ENCODE measurements around the gene CPLX3. TPM values are rescaled to one million over a fixed set of nuclear protein-coding genes. Genes with fewer than 3 reads are reported as not detected.
A peak's percentile ranks its signal among the peaks of the same experiment; 100 is the strongest.

Gene CPLX3
- total RNA-seq, 1 donor from 2014 or later = not detected

DNA sequence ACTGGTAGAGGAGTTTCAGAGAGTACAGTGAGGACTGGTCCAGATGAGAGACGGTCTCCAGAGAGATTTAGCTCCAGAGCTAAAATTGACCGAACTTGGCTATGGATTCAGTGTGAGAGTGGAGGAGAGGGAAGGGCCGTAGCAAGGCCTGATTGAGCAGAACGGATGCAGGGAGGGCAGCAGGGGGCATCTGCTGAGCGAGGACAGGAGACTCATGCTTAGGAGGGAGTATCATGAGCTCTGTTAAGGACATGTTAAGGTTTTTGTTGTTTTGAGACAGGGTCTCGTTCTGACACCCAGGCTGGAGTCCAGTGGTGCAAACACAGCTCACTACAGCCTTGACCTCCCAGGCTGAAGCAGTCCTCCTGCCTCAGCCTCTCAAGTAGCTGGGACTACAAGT is 21.5 kb upstream of the CPLX3 start:
- peaks cover 3% of the 10 kb centered on the region for H3K4me1 Mint-ChIP-seq
- H3K27ac Mint-ChIP-seq (ENCODE audit: unreplicated experiment) = no peak overlapping the region
- peaks cover 3% of the 10 kb centered on the region for H3K27me3 Mint-ChIP-seq (ENCODE audit: low read depth)

DNA sequence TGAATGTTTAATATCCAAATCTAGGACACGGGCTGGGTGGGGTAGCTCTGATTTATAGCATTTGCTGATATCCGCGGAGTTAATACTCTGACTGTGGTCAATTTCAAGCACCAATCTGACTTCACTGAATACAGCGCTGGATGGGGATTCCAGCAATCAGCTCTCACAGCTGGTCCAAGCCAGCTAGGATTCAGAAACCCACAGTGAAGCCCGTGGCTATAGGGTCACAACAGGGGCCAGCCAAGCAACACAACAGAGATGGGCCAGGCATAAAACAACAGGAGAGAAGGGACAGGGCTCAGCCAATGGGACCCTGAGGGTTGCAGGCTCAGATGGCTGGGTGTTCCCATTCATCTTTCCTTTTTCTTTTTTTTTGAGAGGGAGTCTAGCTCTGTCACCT is 19.1 kb upstream of the CPLX3 start:
- H3K27ac Mint-ChIP-seq (ENCODE audit: unreplicated experiment) = no peak overlapping the region

More for the DNA sequence above, 21.5 kb upstream of the CPLX3 start:
- DNase-seq (ENCODE audit: low read depth, low spot score) = no peak
- H3K9me3 Mint-ChIP-seq = no peaks in the 10 kb centered on the region
- peaks cover 5% of the 10 kb centered on the region for H3K36me3 Mint-ChIP-seq (ENCODE audit: low read depth)
- H3K4me3 Mint-ChIP-seq = no peak overlapping the region
- TF ChIP-seq, protein P1, sequence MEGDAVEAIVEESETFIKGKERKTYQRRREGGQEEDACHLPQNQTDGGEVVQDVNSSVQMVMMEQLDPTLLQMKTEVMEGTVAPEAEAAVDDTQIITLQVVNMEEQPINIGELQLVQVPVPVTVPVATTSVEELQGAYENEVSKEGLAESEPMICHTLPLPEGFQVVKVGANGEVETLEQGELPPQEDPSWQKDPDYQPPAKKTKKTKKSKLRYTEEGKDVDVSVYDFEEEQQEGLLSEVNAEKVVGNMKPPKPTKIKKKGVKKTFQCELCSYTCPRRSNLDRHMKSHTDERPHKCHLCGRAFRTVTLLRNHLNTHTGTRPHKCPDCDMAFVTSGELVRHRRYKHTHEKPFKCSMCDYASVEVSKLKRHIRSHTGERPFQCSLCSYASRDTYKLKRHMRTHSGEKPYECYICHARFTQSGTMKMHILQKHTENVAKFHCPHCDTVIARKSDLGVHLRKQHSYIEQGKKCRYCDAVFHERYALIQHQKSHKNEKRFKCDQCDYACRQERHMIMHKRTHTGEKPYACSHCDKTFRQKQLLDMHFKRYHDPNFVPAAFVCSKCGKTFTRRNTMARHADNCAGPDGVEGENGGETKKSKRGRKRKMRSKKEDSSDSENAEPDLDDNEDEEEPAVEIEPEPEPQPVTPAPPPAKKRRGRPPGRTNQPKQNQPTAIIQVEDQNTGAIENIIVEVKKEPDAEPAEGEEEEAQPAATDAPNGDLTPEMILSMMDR (conservative IDR thresholded peaks at IDR 0.05) = no peak

DNA sequence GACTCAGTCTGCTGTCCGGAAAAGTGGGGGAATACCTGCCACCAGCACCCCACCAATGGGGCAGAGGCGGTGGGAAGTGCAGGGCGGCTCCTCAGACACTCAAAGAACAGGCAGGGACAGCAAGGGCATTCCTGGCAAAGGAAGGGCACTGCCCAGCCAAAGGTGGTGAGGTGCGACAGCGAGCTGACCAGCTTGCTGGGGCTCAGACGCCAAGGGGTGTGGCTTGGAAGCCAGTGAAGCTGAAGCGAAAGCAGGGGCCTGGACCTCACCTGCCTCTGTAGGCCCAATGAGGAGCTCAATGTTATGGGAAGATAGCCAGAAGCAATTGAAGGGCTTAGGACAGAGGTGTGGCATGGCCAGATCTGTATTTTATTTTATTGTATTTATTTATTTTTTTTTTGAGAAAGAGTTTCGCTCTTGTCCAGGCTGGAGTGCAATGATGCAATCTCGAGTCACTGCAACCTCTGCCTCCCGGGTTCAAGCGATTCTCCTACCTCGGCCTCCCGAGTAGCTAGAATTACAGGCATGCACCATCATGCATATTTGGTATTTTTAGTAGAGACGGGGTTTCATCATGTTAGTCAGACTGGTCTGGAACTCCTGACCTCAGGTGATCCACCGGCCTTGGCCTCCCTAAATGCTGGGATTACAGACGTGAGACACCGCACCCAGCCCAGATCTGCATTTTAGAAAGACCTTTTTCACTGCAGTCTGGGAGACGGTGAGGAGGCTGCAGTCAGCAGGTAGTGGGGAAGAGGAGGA is 18.2 kb upstream of the CPLX3 start:
- no peaks in the 10 kb centered on the region for H3K9me3 Mint-ChIP-seq
- TF ChIP-seq, protein P1 (conservative IDR thresholded peaks at IDR 0.05) = no peak
- peaks cover 3% of the 10 kb centered on the region for H3K4me1 Mint-ChIP-seq
- no peak overlapping the region for H3K27ac Mint-ChIP-seq (ENCODE audit: unreplicated experiment)
- H3K4me3 Mint-ChIP-seq = no peak overlapping the region
- H3K36me3 Mint-ChIP-seq (ENCODE audit: low read depth) = peaks cover 5% of the 10 kb centered on the region
- DNase-seq (ENCODE audit: low read depth, low spot score) = no peak
- H3K27me3 Mint-ChIP-seq (ENCODE audit: low read depth) = peaks cover 3% of the 10 kb centered on the region

More for the DNA sequence above, 19.1 kb upstream of the CPLX3 start:
- Mint-ChIP-seq H3K4me3 (no peak overlapping the region), H3K9me3 (no peaks in the 10 kb centered on the region), H3K4me1 (peaks cover 3% of the 10 kb centered on the region), H3K36me3 (ENCODE audit: low read depth) (peaks cover 5% of the 10 kb centered on the region), H3K27me3 (ENCODE audit: low read depth) (peaks cover 3% of the 10 kb centered on the region)
- DNase-seq (ENCODE audit: low read depth, low spot score) = no peak
- TF ChIP-seq, protein P1 (conservative IDR thresholded peaks at IDR 0.05) = no peak

DNA sequence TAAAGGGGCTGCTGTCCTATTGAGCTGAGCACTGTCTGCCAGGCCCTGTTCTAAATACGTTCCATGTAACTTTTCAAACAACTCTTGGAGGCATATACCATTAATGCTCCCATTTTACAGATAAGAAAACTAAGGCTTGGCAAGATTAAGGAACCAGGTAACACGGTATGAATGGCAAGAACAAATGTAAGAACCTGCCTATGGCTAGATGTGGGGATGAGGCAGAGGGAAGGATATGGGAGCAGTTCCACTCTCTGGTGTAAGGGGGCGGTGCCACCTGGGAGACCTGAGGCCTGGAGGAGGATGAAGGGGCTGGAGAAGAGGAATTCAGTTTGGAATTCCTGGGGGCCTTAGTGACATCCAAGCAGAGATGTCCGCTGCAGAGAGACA is 17.6 kb upstream of the CPLX3 start:
- Mint-ChIP-seq H3K36me3 (ENCODE audit: low read depth) (peaks cover 5% of the 10 kb centered on the region), H3K4me1 (peaks cover 3% of the 10 kb centered on the region), H3K27me3 (ENCODE audit: low read depth) (peaks cover 3% of the 10 kb centered on the region), H3K27ac (ENCODE audit: unreplicated experiment) (no peak overlapping the region), H3K9me3 (no peaks in the 10 kb centered on the region), H3K4me3 (no peak overlapping the region)
- TF ChIP-seq, protein P1 (conservative IDR thresholded peaks at IDR 0.05) = peak; percentile 22
- DNase-seq (ENCODE audit: low read depth, low spot score) = no peak

DNA sequence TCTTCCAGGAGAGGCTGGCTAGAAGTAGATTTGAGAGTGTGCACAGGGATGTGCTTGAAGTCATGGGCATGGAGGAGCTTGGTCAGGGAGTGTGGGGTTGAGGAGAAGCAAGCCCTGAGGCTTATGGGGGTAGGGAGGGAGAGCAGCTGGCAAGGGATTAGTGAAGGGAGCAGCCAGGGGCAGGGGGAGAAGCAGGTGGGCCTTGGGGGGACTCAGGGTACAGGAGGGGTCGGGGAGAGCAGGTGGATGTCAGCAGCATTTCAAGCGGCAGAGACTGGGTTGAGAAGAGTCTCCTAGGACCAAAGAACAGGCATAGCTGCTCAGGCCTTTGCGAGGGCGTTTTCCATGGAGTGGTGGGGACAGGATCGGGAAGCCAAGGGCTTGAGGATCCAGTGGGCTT is 17.2 kb upstream of the CPLX3 start:
- Mint-ChIP-seq H3K36me3 (ENCODE audit: low read depth) (peaks cover 1% of the 10 kb centered on the region), H3K27me3 (ENCODE audit: low read depth) (peaks cover 3% of the 10 kb centered on the region), H3K27ac (ENCODE audit: unreplicated experiment) (no peak overlapping the region), H3K9me3 (no peaks in the 10 kb centered on the region), H3K4me1 (peaks cover 3% of the 10 kb centered on the region), H3K4me3 (no peak overlapping the region)
- DNase-seq (ENCODE audit: low read depth, low spot score) = no peak
- TF ChIP-seq, protein P1 (conservative IDR thresholded peaks at IDR 0.05) = no peak
